ENCODE measurements around the gene NAV2.

GRCh38 chr11:19982774-19983495 lies 270.3 kb downstream of the NAV2 start:
- TF ChIP-seq CTCF (IDR thresholded peaks at IDR 0.05) (no peak), POLR2A (IDR thresholded peaks at IDR 0.05) (no peak)
